Adrenal gland (tissue), 12 donors: Measurements from ENCODE around the gene ZBED1. TPM values are rescaled to one million over a fixed set of nuclear protein-coding genes. Genes with fewer than 3 reads are reported as not detected.
"Not testable (repeated sequence)": the region's sequence is repeated elsewhere in the genome, so short reads cannot be mapped to it uniquely, and the experiment has no call there.

Experiments
- DNase-seq, 7 donors: peaks; one replicate each; pipeline ENCODE4 v3.0.0-alpha.2; 2019 to 2020
- H3K27ac ChIP-seq, 5 donors: fragments of 200-600 bp; sonication (generic) in 4 of 5; 1 replicate in 3 of 5; 2 replicates in 2 of 5; pipeline versions ENCODE4 v1.5.1 to v1.8.0; 2016 to 2020; ENCODE audit warnings: mild to moderate bottlenecking in 1 of 5
- H3K27me3 ChIP-seq: fragments of 200-600 bp; 2 replicates; pipeline ENCODE4 v1.8.0; 2021
- H3K36me3 ChIP-seq, 2 donors: fragments of 200-600 bp; replicated peaks in 1 of 2; 1 replicate in 1 of 2; 2 replicates in 1 of 2; pipeline versions ENCODE4 v1.5.1 to v1.8.0; 2018 to 2022
- H3K4me1 ChIP-seq, 2 donors: fragments of 200-600 bp; replicated peaks in 1 of 2; 1 replicate in 1 of 2; 2 replicates in 1 of 2; pipeline versions ENCODE4 v1.5.1 to v1.8.0; 2018 to 2021
- H3K4me3 ChIP-seq, 4 donors: fragments of 200-600 bp; sonication (generic) in 3 of 4; one replicate each; pipeline ENCODE4 v1.5.1; 2016 to 2018
- H3K9me3 ChIP-seq, 3 donors: fragments of 200-600 bp; sonication (generic) in 1 of 3; replicated peaks in 1 of 3; 1 replicate in 2 of 3; 2 replicates in 1 of 3; pipeline versions ENCODE4 v1.5.1 to v1.8.0; 2016 to 2021
- POLR2A ChIP-seq, 2 donors: fragments of 450-650 bp; IDR thresholded peaks; one replicate each; pipeline ENCODE4 v1.6.1; 2017; ENCODE audit warnings: antibody characterized with exemption in 2 of 2, mild to moderate bottlenecking in 2 of 2, moderate library complexity in 1 of 2
- WGBS, 4 donors: extraction: QIAGEN DNeasy Blood & Tissue Kit in 2 of 4; methylation state at CpG; one replicate each; pipeline versions ENCODE4 v1.1.5 to v1.1.7; 2013 to 2017; 5-methylcytosine and 5-hydroxymethylcytosine counted together
- intact Hi-C, 2 donors: fragments of 100-400 bp; cut with DNase I; formaldehyde crosslinking; loops; one replicate each; pipeline versions ENCODE4 v1.14.1 to v1.15.0; 2022 to 2023
- polyA plus RNA-seq, 3 donors: library from polyadenylated mRNA; stranded (reverse); fragments of 200-250 nt in 2 of 3; fragments of 350-450 nt in 1 of 3; fragmentation: Illumina TruSeq in 1 of 3; extraction: RNeasy Lipid Tissue Mini Kit (QIAGEN cat#74804) in 1 of 3; gene quantifications; one replicate each; pipeline ENCODE4 v1.2.3, GENCODE V29; 2013 to 2014
- total RNA-seq, 9 donors: library from RNA; depleted of rRNA in 4 of 9; stranded (reverse); fragments of >200 nt in 4 of 9; fragments of 120-200 nt in 1 of 9; fragmentation: NEBNext Ultra II Directional in 1 of 9; extraction: Animal tissue kit (Norgen Biotek cat#: 25700) in 1 of 9; gene quantifications; one replicate each; pipeline versions ENCODE4 v1.1.0 to v1.2.4, GENCODE V29; 2013 to 2023
- TF ChIP-seq, protein P1 (sequence below), 6 experiments: fragments of 450-650 bp in 4 of 6; fragments of 200-600 bp in 2 of 6; sonication (generic) in 1 of 6; IDR thresholded peaks; 1 replicate in 5 of 6; 2 replicates in 1 of 6; pipeline versions ENCODE4 v1.5.1 to v1.8.0; 2016 to 2021; ENCODE audit warnings: antibody characterized with exemption in 6 of 6, mild to moderate bottlenecking in 2 of 6, moderate library complexity in 1 of 6
- donor health status: healthy with polysubstance abuse.
- donor health status: Bipolar disorder and iron deficiency.
- donor health status: DM: yes; HTN: yes; CAD: no.
- donor health status: DM: no; HTN: no; CAD: no.
- donor health status: DM: no; HTN: no; CAD: no.
- donor health status: DM: yes; HTN: yes; CAD: no.

ZBED1 gene
- total and polyA plus RNA-seq, 12 donors = 10.7 to 70.5 (median 45.6) TPM

DNA sequence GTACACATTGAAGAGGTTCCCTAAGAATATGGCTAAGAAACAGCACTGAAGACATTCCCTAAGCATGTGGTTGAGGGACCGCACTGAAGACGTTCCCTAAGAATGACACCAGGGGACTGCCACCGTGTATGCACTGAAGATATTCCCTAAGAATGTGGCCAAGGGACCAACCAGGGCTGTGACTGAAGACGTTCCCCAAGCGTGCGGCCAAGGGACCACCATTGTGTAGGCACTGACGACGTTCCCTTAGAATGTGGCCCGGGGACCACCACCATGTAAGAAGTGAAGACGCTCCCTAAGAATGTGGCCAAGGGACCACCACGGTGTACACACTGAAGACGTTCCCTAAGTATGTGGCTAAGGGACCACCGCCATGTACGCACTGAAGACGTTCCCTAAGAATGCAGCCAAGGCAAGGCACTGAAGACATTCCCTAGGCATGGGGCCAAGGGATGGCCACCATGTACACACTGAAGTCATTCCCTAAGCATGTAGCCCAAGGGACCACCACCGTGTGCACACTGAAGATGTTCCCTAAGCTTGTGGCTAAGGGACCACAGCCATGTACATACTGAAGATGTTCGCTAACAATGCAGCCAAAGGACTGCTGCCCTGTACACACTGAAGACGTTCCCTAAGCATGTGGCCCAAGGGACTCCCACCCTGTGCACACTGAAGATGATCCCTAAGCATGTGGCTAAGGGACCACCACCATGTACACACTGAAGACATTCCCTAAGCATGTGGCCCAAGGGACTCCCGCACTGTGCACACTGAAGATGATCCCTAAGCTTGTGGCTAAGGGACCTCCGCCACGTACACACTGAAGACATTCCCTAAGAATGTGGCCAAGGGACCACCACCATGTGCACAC, 22.0 kb downstream of the ZBED1 start:
- Histone ChIP-seq H3K9me3 (no peaks in the 10 kb centered on the region), H3K36me3 (no peaks in the 10 kb centered on the region), H3K4me1 (no peaks in the 10 kb centered on the region), H3K27ac (no peak overlapping the region), H3K4me3 (no peak overlapping the region), H3K27me3 (no peaks in the 10 kb centered on the region)
- no peak for DNase-seq
- no peak for TF ChIP-seq POLR2A (IDR thresholded peaks at IDR 0.05)
- TF ChIP-seq, protein P1, sequence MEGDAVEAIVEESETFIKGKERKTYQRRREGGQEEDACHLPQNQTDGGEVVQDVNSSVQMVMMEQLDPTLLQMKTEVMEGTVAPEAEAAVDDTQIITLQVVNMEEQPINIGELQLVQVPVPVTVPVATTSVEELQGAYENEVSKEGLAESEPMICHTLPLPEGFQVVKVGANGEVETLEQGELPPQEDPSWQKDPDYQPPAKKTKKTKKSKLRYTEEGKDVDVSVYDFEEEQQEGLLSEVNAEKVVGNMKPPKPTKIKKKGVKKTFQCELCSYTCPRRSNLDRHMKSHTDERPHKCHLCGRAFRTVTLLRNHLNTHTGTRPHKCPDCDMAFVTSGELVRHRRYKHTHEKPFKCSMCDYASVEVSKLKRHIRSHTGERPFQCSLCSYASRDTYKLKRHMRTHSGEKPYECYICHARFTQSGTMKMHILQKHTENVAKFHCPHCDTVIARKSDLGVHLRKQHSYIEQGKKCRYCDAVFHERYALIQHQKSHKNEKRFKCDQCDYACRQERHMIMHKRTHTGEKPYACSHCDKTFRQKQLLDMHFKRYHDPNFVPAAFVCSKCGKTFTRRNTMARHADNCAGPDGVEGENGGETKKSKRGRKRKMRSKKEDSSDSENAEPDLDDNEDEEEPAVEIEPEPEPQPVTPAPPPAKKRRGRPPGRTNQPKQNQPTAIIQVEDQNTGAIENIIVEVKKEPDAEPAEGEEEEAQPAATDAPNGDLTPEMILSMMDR (IDR thresholded peaks at IDR 0.05) = no peak
- WGBS, 4 donors = 83 to 95% (median 91%) methylated on average over 13 to 21 of the region's 21 CpGs
- intact Hi-C loops = no loop called here

DNA sequence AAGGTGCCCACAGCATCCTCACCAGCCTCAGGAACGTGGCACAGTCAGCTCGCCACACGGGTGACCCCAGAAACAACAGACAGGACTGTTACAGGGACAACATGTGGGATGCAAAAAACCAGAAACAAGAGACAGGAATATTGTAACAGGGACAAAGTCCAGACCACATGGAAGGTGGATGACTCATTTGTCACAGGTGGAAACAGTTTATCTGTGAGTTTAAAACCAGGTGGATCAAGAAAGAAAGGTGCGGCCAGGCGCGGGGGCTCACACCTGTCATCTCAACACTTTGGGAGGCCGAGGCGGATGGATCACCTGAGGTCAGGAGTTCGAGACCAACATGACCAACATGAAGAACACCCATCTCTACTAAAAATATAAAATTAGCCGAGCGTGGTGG, 23.5 kb downstream of the ZBED1 start:
- H3K27ac ChIP-seq, H3K4me3 ChIP-seq, H3K4me1 ChIP-seq, DNase-seq, H3K36me3 ChIP-seq, H3K27me3 ChIP-seq, H3K9me3 ChIP-seq, intact Hi-C loops: not testable (repeated sequence)
- WGBS, 4 donors = 95 to 97% (median 96%) methylated on average over 11 of the region's 11 CpGs

DNA sequence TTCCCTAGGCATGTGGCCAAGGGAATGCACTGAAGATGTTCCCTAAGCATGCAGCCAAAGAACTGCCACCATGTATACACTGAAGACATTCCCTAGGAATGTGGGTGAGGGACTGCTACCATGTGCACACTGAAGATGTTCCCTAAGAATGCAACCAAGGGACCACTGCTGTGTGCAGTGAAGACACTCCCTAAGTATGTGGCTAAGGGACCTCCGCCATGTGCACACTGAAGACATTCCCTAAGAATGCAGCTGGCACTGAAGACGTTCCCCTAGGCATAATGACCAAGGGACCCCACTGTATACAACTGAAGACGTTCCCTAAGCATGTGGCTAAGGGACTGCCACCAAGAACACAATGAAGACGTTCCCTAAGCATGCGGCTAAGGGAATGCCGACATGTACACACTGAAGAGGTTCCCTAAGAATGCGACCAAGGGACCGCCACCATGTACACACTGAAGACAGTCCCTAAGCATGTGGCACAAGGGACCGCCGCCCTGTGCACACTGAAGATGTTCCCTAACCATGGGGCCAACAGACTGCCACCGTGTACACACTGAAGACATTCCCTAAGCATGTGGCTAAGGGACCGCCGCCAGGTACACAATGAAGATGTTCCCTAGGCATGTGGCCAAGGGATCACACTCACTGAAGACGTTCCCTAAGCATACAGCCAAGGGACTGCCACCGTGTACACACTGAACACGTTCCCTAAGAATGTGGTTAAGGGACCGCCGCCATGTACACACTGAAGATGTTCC, 25.6 kb downstream of the ZBED1 start:
- TF ChIP-seq, protein P1 (IDR thresholded peaks at IDR 0.05) = no peak
- no peak for TF ChIP-seq POLR2A (IDR thresholded peaks at IDR 0.05)
- intact Hi-C loops = no loop called here
- peak in 1 of 7 donors; percentile 24 for DNase-seq
- Histone ChIP-seq H3K27me3 (no peaks in the 10 kb centered on the region), H3K4me3 (no peak overlapping the region), H3K9me3 (no peaks in the 10 kb centered on the region), H3K36me3 (no peaks in the 10 kb centered on the region), H3K4me1 (no peaks in the 10 kb centered on the region), H3K27ac (no peak overlapping the region)
- WGBS, 4 donors = 86 to 93% (median 92%) methylated on average over 8 to 18 of the region's 18 CpGs

DNA sequence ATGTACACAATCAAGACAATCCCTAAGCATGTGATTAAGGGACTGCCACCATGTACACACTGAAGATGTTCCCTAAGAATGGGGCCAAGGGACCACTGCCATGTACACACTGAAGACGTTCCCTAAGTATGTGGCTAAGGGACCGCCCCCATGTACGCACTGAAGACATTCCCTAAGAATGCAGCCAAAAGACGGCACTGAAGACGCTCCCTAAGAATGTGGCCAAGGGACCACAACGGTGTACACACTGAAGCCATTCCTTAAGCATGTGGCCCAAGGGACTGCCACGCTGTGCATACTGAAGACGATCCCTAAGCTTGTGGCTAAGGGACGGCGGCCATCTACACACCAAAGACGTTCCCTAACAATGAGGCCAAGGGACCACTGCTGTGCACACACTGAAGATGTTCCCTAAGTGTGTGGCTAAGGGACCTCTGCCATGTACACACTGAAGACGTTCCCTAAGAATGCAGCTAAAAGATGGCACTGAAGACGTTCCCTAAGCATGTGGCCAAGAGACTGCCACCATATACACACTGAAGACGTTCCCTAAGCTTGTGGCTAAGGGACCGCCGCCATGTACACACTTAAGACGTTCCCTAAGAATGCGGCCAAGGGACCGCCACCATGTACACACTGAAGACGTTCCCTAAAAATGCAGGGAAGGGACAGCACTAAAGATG, 26.4 kb downstream of the ZBED1 start:
- TF ChIP-seq POLR2A (IDR thresholded peaks at IDR 0.05) = no peak
- TF ChIP-seq, protein P1 (IDR thresholded peaks at IDR 0.05) = no peak
- WGBS, 4 donors = 79 to 94% (median 85%) methylated on average over 18 to 20 of the region's 20 CpGs
- H3K4me3 ChIP-seq = no peak overlapping the region
- no peaks in the 10 kb centered on the region for H3K36me3 ChIP-seq
- H3K9me3 ChIP-seq = no peaks in the 10 kb centered on the region
- no peaks in the 10 kb centered on the region for H3K4me1 ChIP-seq
- no peaks in the 10 kb centered on the region for H3K27me3 ChIP-seq
- H3K27ac ChIP-seq = no peak overlapping the region
- peak in 1 of 7 donors; percentile 38 for DNase-seq
- intact Hi-C loops = no loop called here

DNA sequence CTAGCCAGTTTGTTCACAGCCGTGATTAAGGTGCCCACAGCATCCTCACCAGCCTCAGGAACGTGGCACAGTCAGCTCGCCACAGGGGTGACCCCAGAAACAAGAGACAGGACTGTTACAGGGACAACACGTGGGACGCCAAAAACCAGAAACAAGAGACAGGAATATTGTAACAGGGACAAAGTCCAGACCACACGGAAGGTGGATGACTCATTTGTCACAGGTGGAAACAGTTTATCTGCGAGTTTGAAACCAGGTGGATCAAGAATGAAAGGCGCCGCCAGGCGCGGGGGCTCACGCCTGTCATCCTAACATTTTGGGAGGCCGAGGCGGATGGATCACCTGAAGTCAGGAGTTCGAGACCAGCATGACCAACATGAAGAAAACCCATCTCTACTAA, 27.7 kb downstream of the ZBED1 start:
- H3K4me1 ChIP-seq, H3K4me3 ChIP-seq, H3K9me3 ChIP-seq, H3K27ac ChIP-seq, H3K36me3 ChIP-seq, intact Hi-C loops, H3K27me3 ChIP-seq: not testable (repeated sequence)
- DNase-seq = peak in 1 of 7 donors; percentile 36
- WGBS, 4 donors = 74 to 91% (median 85%) methylated on average over 12 to 15 of the region's 15 CpGs
